NOMO-1 treated with dmso at 0.1 percent for 144 hours (cell line): ENCODE data around the gene SH3BP4.

Experiments
- DNase-seq: peaks from one replicate; lab custom pipeline; 2025; ENCODE audit not compliant: unreplicated experiment; lab: John Stamatoyannopoulos, UW

The SH3BP4 gene

GRCh38 chr2:234951664-234952269 is at the start of gene SH3BP4:
Gene SH3BP4 (plus strand): TSS chr2:234952017. CDS start chr2:235035003, 82,986 bp downstream.
- DNase-seq: peak; percentile 35

- DNase-seq: no peak
Observed at GRCh38 chr2:234904785-234905184, 47.0 kb upstream of the SH3BP4 start.

- DNase-seq: no peak
Observed at GRCh38 chr2:234905547-234906265, 46.1 kb upstream of the SH3BP4 start.

GRCh38 chr2:234910186-234910679 is 41.6 kb upstream of the SH3BP4 start:
- no peak for DNase-seq

GRCh38 chr2:234911271-234911670 is 40.5 kb upstream of the SH3BP4 start:
- DNase-seq: no peak

- DNase-seq: no peak
Observed at GRCh38 chr2:234912437-234912836, 39.4 kb upstream of the SH3BP4 start.

- no peak for DNase-seq
Observed at GRCh38 chr2:234913208-234913626, 38.6 kb upstream of the SH3BP4 start.

- DNase-seq: no peak
Observed at GRCh38 chr2:234914371-234915154, 37.3 kb upstream of the SH3BP4 start.

- DNase-seq: no peak
Observed at GRCh38 chr2:234916674-234917073, 35.1 kb upstream of the SH3BP4 start.

- no peak for DNase-seq
Observed at GRCh38 chr2:234917211-234917975, 34.4 kb upstream of the SH3BP4 start.

- no peak for DNase-seq
Observed at GRCh38 chr2:234919711-234920110, 32.1 kb upstream of the SH3BP4 start.

- DNase-seq: no peak
Observed at GRCh38 chr2:234920836-234921235, 31.0 kb upstream of the SH3BP4 start.

GRCh38 chr2:234929002-234929401 is 22.8 kb upstream of the SH3BP4 start:
- DNase-seq: no peak

GRCh38 chr2:234930397-234930796 is 21.4 kb upstream of the SH3BP4 start:
- DNase-seq: no peak

GRCh38 chr2:234931371-234931770 is 20.4 kb upstream of the SH3BP4 start:
- DNase-seq: no peak

- DNase-seq: no peak
Observed at GRCh38 chr2:234932591-234933168, 19.1 kb upstream of the SH3BP4 start.

- no peak for DNase-seq
Observed at GRCh38 chr2:234935311-234935710, 16.5 kb upstream of the SH3BP4 start.

GRCh38 chr2:234939576-234939975 is 12.2 kb upstream of the SH3BP4 start:
- no peak for DNase-seq

GRCh38 chr2:234939996-234940395 is 11.8 kb upstream of the SH3BP4 start:
- no peak for DNase-seq

- no peak for DNase-seq
Observed at GRCh38 chr2:234940527-234940926, 11.3 kb upstream of the SH3BP4 start.
